GM18868 (cell line): Measurements from ENCODE around the gene CARD11.

Experiments
- ATAC-seq: cut with Tn5 transposase; IDR thresholded peaks from one replicate; pipeline ENCODE4 v1.9.1; 2021; ENCODE audit warnings: mild to moderate bottlenecking, moderate library complexity; ENCODE audit not compliant: unreplicated experiment

Gene CARD11

GRCh38 chr7:2984091-2984490 lies 59.6 kb downstream of the CARD11 start:
- ATAC-seq, result no peak

DNA sequence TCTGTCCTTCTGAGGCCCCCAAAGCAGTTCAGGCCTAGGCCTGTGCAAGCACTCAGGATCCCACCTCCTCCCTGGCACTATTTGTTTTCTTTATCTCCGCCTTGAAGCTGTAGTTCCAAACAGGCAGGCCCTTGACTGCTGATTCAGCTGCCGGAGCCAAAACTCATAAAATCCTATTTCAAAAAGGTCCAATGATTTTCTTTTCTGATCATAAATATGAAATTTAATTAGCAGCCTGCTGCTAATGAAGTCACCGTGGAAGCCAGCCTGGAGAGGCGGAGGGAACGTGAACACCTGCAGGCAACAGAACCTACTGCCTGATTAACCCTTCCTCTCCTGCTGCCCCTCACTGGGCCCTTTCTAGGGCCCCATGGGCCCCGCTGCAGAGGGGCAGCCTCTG lies 60.1 kb downstream of the CARD11 start:
- no peak for ATAC-seq

- ATAC-seq, result no peak
Observed at GRCh38 chr7:2982831-2983230, 60.8 kb downstream of the CARD11 start.

DNA sequence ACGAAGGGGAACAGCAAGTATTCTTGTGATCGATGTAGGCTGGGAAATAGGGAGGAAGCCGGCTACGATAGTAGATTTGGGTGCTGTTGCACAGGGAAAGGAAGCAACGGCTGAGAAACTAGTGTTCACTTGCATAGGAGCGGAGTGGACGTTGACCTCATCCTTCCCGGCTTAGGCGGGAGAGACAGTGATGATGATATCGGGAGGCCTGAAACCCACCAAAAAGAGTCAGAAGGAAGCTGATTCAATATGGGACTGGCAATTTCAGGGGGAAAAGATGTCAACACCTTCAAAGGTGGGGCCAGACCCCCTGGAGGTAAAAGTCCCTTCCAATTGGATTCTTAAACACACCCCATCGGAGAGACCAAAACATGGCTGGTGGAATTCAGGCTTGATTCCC lies 61.3 kb downstream of the CARD11 start:
- no peak for ATAC-seq

DNA sequence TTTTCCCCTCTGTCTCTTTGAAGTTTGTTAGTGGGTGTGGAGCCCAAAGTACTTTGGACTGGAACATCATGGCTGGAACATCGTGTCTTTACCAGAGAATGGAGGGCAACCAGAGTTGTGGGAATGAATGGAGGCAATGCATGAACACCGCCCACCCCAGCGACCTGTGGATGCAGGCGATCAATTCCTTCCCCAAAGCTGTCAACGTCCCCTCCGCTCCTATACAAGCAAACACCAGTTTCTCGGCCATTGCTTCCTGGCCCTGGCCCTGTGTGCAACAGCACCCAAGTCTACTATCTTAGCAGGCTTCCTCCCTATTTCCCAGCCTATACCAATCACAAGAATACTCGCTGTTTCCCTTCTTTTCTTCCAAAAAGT lies 62.6 kb downstream of the CARD11 start:
- ATAC-seq, result no peak

- ATAC-seq, result no peak
Observed at GRCh38 chr7:2980401-2981102, 63.1 kb downstream of the CARD11 start.

DNA sequence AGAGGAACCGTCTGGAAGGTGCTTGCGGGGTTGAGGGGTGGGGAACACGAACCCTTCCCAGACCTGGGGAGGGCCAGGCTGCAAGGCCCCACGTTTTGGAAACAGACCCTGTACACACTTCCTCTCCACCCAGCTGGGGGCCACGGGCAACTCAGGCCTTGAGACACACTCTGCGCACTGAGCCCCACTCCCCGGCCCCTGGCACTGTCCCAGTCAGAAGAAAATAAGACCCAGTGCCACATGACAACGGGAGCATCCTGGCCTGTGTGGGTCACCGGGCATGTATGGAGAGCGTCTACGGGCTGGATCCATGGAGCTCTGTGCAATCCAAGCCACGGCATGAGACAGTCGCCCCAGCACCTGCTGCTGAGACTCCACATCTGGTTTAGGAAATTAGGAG lies 63.7 kb downstream of the CARD11 start:
- no peak for ATAC-seq

GRCh38 chr7:2979201-2979631 lies 64.5 kb downstream of the CARD11 start:
- peak; percentile 24 for ATAC-seq

DNA sequence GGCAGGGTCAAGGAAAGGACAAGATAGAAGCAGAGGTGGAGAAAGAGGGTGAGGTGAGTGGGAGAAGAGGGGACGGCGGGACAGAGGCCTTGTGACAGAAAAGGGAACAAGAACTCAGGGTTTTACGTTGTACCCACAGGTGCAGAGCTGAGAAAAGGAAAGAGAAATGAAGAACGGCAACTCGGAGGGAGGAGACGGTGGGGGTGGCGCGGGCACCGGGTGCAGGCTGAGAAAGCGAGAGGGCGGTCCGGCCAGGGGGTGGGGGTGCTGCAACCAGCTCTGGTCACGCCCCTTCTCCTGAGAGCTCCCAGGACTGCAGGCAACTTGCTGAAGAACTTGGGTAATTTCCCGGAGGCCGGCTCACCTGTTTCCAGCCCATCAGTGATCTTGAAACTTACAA lies 65.3 kb downstream of the CARD11 start:
- ATAC-seq, result peak; percentile 88

- ATAC-seq, result no peak
Observed at GRCh38 chr7:2975821-2976371, 67.8 kb downstream of the CARD11 start.

- ATAC-seq, result no peak
Observed at GRCh38 chr7:2974093-2974819, 69.4 kb downstream of the CARD11 start.

GRCh38 chr7:2972835-2973161 lies 70.9 kb downstream of the CARD11 start:
- no peak for ATAC-seq

DNA sequence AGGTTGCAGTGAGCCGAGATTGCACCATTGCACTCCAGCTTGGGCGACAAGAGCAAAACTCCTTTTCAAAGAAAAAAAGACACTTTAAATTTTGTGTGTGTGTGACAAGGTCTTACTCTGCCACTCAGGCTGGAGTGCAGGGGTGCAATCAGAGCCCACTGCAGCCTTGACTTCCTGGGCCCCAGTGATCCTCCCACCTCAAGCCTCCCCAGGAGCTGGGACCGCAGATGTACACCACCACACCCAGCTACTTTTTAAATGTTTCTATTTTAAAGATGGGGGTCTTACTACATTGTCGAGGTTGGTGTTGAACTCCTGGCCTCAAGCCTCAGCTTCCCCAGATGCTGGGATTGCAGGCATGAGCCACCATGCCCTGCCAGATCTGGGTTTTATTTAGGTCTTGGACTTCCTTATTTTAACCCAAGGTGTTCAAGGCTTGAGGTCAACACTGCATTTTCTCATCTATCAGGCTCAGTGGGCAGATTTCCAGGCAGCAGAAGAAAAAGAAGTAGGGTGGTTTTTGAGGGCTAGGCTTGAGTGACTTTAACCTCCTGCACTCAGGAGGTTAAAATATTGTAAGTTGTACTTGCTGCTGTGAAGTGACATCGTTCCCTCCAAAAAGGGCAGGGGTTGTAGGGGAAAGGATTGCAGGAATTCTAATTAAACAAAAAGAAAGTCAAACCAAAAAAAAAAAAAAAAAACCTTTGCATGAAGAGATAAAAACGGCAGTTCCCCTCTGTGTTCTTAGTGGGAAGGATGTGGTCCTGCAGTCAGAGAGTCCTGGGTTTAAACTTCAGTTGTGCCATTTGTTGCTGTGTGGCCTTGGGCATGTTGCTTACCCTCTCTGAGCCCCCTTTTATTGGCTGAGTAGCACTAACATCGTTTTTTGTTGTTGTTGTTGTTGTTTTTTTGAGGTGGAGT lies 71.5 kb downstream of the CARD11 start:
- peak; percentile 78 for ATAC-seq

DNA sequence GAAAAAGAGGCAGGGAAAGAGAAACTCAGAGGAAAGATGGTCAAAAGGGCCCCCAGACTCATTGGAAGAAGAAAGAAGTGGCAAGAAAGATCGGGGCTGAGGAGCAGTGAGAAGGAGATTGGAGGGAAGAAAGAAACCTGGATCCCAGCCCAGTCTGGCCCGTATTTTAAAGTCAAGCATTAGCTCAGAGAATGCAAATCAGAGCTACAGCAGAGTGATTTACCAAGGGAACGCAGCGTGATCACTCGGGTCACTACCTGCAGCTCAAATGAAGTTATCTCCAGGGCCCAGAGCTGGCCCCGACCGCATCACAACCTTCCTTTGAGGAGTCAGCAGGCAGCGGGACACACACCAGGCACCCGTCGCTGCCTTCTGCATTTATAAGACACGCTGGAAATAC lies 72.8 kb downstream of the CARD11 start:
- no peak for ATAC-seq

DNA sequence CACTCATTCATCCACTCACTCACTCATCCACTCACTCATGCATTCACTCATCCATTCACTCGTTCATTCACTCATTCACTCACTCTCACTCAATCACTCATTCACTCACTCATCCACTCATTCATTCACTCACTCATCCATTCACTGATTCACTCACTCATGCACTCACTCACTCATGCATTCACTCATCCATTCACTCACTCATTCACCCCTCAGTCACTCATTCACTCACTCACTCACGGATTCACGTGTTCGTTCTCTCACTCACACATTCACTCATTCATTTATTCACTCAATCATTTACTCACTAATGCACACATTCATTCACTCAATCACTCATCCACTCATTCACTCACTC lies 73.4 kb downstream of the CARD11 start:
- ATAC-seq, result no peak

DNA sequence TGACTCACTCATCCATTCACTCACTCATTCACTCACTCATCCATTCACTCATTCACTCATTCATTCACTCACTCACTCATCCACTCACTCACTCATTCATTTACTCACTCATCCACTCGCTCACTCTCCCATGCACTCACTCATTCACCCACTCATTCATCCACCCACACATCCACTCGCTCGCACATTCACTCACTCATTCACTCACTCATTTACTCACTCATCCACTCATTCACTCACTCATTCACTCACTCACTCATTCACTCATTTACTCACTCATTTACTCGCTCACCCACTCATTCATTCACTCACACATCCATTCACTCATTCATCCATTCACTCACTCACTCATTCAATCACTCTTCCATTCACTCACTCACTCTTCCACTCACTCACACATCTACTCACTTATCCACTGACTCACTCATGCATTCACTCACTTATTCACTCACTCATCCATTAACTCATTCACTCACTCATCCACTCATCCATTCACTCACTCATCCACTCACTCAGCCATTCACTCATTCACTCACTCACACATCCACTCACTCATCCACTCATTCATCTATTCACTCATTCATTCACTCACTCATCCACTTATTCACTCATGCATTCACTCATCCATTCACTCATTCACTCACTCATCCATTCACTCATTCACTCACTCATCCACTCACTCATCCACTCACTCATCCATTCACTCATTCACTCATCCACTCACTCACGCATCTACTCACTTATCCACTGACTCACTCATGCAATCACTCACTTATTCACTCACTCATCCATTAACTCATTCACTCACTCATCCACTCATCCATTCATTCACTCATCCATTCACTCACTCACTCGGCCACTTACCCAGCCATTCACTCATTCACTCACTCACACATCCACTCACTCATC lies 74.0 kb downstream of the CARD11 start:
- no peak for ATAC-seq

- ATAC-seq, result no peak
Observed at GRCh38 chr7:2968616-2969397, 74.9 kb downstream of the CARD11 start.

DNA sequence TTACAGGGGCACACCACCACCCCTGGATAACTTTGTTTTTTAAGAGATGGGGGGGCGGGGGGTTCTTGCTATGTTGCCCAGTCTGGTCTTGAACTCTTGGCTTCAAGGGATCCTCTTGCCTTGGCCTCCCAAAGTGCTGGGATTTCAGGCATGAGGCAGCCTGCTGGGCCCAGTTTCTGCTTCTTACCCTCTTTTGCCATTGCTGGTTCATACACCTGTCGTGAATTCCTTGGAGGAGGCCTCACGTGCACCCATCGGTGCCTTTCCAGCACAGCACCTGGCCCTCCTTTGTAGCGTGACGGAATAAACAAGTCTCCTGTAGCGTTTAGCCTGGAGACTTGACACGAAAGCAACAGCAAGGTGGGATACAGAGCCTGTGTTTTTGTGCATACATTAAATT lies 75.5 kb downstream of the CARD11 start:
- ATAC-seq, result no peak

- no peak for ATAC-seq
Observed at GRCh38 chr7:2967705-2968104, 76.0 kb downstream of the CARD11 start.

DNA sequence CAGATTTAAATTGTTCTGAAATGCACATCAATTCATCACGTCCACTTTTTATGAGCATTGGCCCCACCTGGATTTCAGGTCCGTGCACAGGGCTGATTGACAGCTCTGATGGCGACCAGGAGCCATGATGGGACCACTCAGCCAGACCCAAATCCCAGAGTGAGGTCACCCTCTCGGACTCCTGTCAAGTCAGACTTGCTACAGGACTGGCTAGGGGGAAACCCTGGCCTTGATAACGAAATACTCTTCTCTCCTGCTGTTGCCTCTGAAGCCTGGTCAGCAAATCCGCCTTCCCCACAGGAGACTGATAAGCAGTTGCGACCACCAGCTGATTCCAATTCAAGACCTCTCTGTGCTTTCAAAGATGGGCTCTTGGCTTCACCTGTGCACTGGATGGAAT lies 76.4 kb downstream of the CARD11 start:
- ATAC-seq, result no peak
